IMR-90 (cell line): Measurements from ENCODE around the gene SMCP. TPM values are rescaled to one million over a fixed set of nuclear protein-coding genes. Genes with fewer than 3 reads are reported as not detected.
A peak's percentile ranks its signal among the peaks of the same experiment; 100 is the strongest.

Experiments
- ATAC-seq: fragments of 200-7000 bp; cut with Tn5 transposase; 2 replicates; pipeline ENCODE4 v1.9.1; 2020; ENCODE audit warnings: low read depth, mild to moderate bottlenecking, moderate library complexity
- BruUV-seq: library from RNA; stranded (reverse); fragments of 400-500 nt; replicated peaks from 2 replicates; lab custom pipeline; 2021; lab: Mats Ljungman, UMichigan
- CTCF ChIA-PET: fragments of 300-600 bp; formaldehyde crosslinking; extraction: SDS; loops from one replicate; lab custom pipeline; 2021; ENCODE audit warnings: antibody characterized with exemption; lab: Yijun Ruan, JAX
- POLR2A ChIA-PET: fragments of 300-600 bp; sonication (Branson Sonifier 250); formaldehyde crosslinking; loops from one replicate; lab custom pipeline; 2022; ENCODE audit warnings: antibody characterized with exemption; ENCODE audit not compliant: unreplicated experiment; lab: Charles Lee
- DNase-seq: peaks from one replicate; pipeline ENCODE4 v3.0.0; 2013
- H2AFZ ChIP-seq: replicated peaks from 2 replicates; pipeline ENCODE3; 2013; ENCODE audit warnings: low read length, mild to moderate bottlenecking; ENCODE audit not compliant: poor library complexity
- H2AK5ac ChIP-seq: 2 replicates; pipeline ENCODE4 v1.6.1; 2013; ENCODE audit warnings: low read depth, low read length, inconsistent platforms
- H2AK9ac ChIP-seq: replicated peaks from 2 replicates; pipeline ENCODE3; 2013; ENCODE audit warnings: mild to moderate bottlenecking, low read depth, low read length, moderate library complexity; ENCODE audit not compliant: poor library complexity
- H2BK120ac ChIP-seq: 2 replicates; pipeline ENCODE4 v1.6.1; 2013; ENCODE audit warnings: low read depth, low read length, inconsistent platforms
- H2BK15ac ChIP-seq: 3 replicates; pipeline ENCODE4 v1.6.1; 2013; ENCODE audit warnings: low read depth, low read length, inconsistent platforms
- H2BK20ac ChIP-seq: 2 replicates; pipeline ENCODE4 v1.6.1; 2013; ENCODE audit warnings: low read depth, mild to moderate bottlenecking, inconsistent platforms, low read length, moderate library complexity
- H2BK5ac ChIP-seq: 2 replicates; pipeline ENCODE4 v1.6.1; 2013; ENCODE audit warnings: mild to moderate bottlenecking, low read depth, low read length, inconsistent platforms; ENCODE audit not compliant: poor library complexity, severe bottlenecking
- H3K14ac ChIP-seq: replicated peaks from 2 replicates; pipeline ENCODE4 v1.6.1; 2013; ENCODE audit warnings: low read depth, low read length, inconsistent platforms
- H3K18ac ChIP-seq: 2 replicates; pipeline ENCODE4 v1.6.1; 2013; ENCODE audit warnings: low read depth, low read length, control low read depth
- H3K23ac ChIP-seq: 2 replicates; pipeline ENCODE4 v1.6.1; 2013; ENCODE audit warnings: low read depth, low read length, inconsistent platforms
- H3K27ac ChIP-seq: 2 replicates; pipeline ENCODE4 v1.5.1; 2013; ENCODE audit warnings: mild to moderate bottlenecking, control low read depth, low read length; ENCODE audit not compliant: insufficient read depth
- H3K27me3 ChIP-seq: 2 replicates; pipeline ENCODE4 v1.6.1; 2013; ENCODE audit warnings: low read length; ENCODE audit not compliant: control insufficient read depth, insufficient read depth
- H3K36me3 ChIP-seq: 2 replicates; pipeline ENCODE4 v1.6.1; 2013; ENCODE audit warnings: low read length, mixed read lengths; ENCODE audit not compliant: control insufficient read depth, insufficient read depth
- H3K4ac ChIP-seq: 2 replicates; pipeline ENCODE4 v1.6.1; 2013; ENCODE audit warnings: low read depth, low read length, inconsistent platforms
- H3K4me1 ChIP-seq: 2 replicates; pipeline ENCODE4 v1.6.1; 2013; ENCODE audit warnings: low read length, mixed read lengths; ENCODE audit not compliant: control insufficient read depth, insufficient read depth
- H3K4me2 ChIP-seq: 2 replicates; pipeline ENCODE4 v1.6.1; 2013; ENCODE audit warnings: low read depth, mild to moderate bottlenecking, control low read depth, low read length, moderate library complexity
- H3K4me3 ChIP-seq: 2 replicates; pipeline ENCODE4 v1.5.1; 2013; ENCODE audit warnings: low read depth, mild to moderate bottlenecking, control low read depth, low read length, moderate library complexity; ENCODE audit not compliant: insufficient read depth
- H3K56ac ChIP-seq: 2 replicates; pipeline ENCODE4 v1.6.1; 2013; ENCODE audit warnings: low read length, inconsistent platforms; ENCODE audit not compliant: insufficient read depth; ENCODE audit errors: extremely low read depth
- H3K79me1 ChIP-seq, 2 experiments: 2 replicates each; pipeline ENCODE4 v1.6.1; 2013; ENCODE audit warnings: low read length in 2 of 2, inconsistent platforms in 1 of 2, low read depth in 1 of 2
- H3K9ac ChIP-seq: 2 replicates; pipeline ENCODE4 v1.6.1; 2013; ENCODE audit warnings: low read depth, low read length, control low read depth
- H3K9me1 ChIP-seq: 2 replicates; pipeline ENCODE4 v1.6.1; 2013; ENCODE audit warnings: low read length, inconsistent platforms; ENCODE audit not compliant: insufficient read depth
- H3K9me3 ChIP-seq: 2 replicates; pipeline ENCODE4 v1.6.1; 2013; ENCODE audit warnings: low read length; ENCODE audit not compliant: control insufficient read depth, insufficient read depth
- H4K20me1 ChIP-seq: 2 replicates; pipeline ENCODE4 v1.6.1; 2013; ENCODE audit warnings: low read length, inconsistent platforms; ENCODE audit not compliant: insufficient read depth
- H4K5ac ChIP-seq: 2 replicates; pipeline ENCODE4 v1.6.1; 2013; ENCODE audit warnings: mild to moderate bottlenecking, low read depth, low read length, control low read depth
- H4K8ac ChIP-seq, 2 experiments: 2 replicates each; pipeline ENCODE4 v1.6.1; 2013; ENCODE audit warnings: low read depth in 2 of 2, low read length in 2 of 2, control low read depth in 1 of 2, inconsistent platforms in 1 of 2
- H4K91ac ChIP-seq: 2 replicates; pipeline ENCODE4 v1.6.1; 2013; ENCODE audit warnings: low read depth, low read length, inconsistent platforms; ENCODE audit not compliant: insufficient read depth
- MAFK ChIP-seq: IDR thresholded peaks from 2 replicates; pipeline ENCODE4 v1.6.1; 2012; ENCODE audit warnings: low read depth, low read length, improper control_type of control experiment
- MAZ ChIP-seq: IDR thresholded peaks from 2 replicates; pipeline ENCODE4 v1.6.1; 2012; ENCODE audit warnings: low read depth, mild to moderate bottlenecking, low read length, improper control_type of control experiment, moderate library complexity, borderline replicate concordance
- WGBS, 2 experiments: methylation state at CpG; one replicate each; pipeline versions ENCODE4 v1.1.5 to v1.1.7; 2013; ENCODE audit warnings: missing lambda C conversion rate in 2 of 2; ENCODE audit not compliant: insufficient read length in 1 of 2; ENCODE audit errors: extremely low coverage in 2 of 2; 5-methylcytosine and 5-hydroxymethylcytosine counted together
- dilution Hi-C: fragments of 300-500 bp; cut with HindIII; formaldehyde crosslinking; loops from one replicate; pipeline ENCODE4 v1.14.3; 2018; ENCODE audit warnings: low sequenced_read_pairs; ENCODE audit not compliant: unreplicated experiment
- in situ Hi-C: fragments of 300-500 bp; cut with MboI; formaldehyde crosslinking; loops from 3 replicates; pipeline ENCODE4 v1.14.3; 2019; ENCODE audit warnings: low sequenced_read_pairs, inconsistent platforms, mixed read lengths
- intact Hi-C: fragments of 100-400 bp; cut with micrococcal nuclease; formaldehyde crosslinking; loops from 2 replicates; pipeline ENCODE4 v1.10.0; 2022
- polyA plus RNA-seq, 3 experiments: library from polyadenylated mRNA; depleted of rRNA; stranded (reverse); fragments of >200 nt; gene quantifications; 2 replicates each; pipeline ENCODE4 v1.2.3, GENCODE V29; 2012; ENCODE audit warnings: low replicate concordance in 1 of 3
- total RNA-seq: library from RNA; depleted of rRNA; stranded (reverse); fragments of >200 nt; gene quantifications from 2 replicates; pipeline ENCODE4 v1.2.3, GENCODE V29; 2012
- TF ChIP-seq, protein P1 (sequence below): conservative IDR thresholded peaks from 2 replicates; pipeline ENCODE4 v1.5.1; 2012; ENCODE audit warnings: mild to moderate bottlenecking, low read depth, low read length, improper control_type of control experiment

SMCP gene
- total and polyA plus RNA-seq, 2 of the 4 experiments (the other 2 are of a cell fraction), result not detected

- BruUV-seq, result no TSS peak
- no peak overlapping the region for H3K9ac ChIP-seq
- ATAC-seq (no peak), DNase-seq (peak; percentile 8)
- H3K79me1 ChIP-seq, result no peaks in the 10 kb centered on the region
- no peak overlapping the region for H2AK9ac ChIP-seq
- 23% methylated on average over 4 of the region's 5 CpGs; no CpG with 5 or more reads in 1 of the 2 experiments for WGBS, 2 experiments
- in situ Hi-C loops, result no loop called here
- H2AK5ac ChIP-seq, result no peak overlapping the region
- intact Hi-C loops, result no loop called here
- no peak overlapping the region for H4K91ac ChIP-seq
- no peak overlapping the region for H3K14ac ChIP-seq
- no peak overlapping the region for H2BK120ac ChIP-seq
- H3K4me2 ChIP-seq, result no peak overlapping the region
- no peaks in the 10 kb centered on the region for H3K27me3 ChIP-seq
- H2BK5ac ChIP-seq, result no peak overlapping the region
- no peak overlapping the region for H3K23ac ChIP-seq
- no peak for TF ChIP-seq MAFK
- TF ChIP-seq, protein P1, sequence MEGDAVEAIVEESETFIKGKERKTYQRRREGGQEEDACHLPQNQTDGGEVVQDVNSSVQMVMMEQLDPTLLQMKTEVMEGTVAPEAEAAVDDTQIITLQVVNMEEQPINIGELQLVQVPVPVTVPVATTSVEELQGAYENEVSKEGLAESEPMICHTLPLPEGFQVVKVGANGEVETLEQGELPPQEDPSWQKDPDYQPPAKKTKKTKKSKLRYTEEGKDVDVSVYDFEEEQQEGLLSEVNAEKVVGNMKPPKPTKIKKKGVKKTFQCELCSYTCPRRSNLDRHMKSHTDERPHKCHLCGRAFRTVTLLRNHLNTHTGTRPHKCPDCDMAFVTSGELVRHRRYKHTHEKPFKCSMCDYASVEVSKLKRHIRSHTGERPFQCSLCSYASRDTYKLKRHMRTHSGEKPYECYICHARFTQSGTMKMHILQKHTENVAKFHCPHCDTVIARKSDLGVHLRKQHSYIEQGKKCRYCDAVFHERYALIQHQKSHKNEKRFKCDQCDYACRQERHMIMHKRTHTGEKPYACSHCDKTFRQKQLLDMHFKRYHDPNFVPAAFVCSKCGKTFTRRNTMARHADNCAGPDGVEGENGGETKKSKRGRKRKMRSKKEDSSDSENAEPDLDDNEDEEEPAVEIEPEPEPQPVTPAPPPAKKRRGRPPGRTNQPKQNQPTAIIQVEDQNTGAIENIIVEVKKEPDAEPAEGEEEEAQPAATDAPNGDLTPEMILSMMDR, result no peak
- TF ChIP-seq MAZ, result no peak
- H3K9me3 ChIP-seq, result no peaks in the 10 kb centered on the region
- dilution Hi-C loops, result no loop called here
- H3K4me3 ChIP-seq, result no peak overlapping the region
- no peak overlapping the region for H3K56ac ChIP-seq
- no peak overlapping the region for H4K5ac ChIP-seq
- no peak overlapping the region for H3K18ac ChIP-seq
- H4K8ac ChIP-seq, result no peak overlapping the region
- no peak overlapping the region for H3K27ac ChIP-seq
- no peak overlapping the region for H2BK15ac ChIP-seq
- no peak overlapping the region for H2BK20ac ChIP-seq
- H3K9me1 ChIP-seq, result no peaks in the 10 kb centered on the region
- H3K4ac ChIP-seq, result no peak overlapping the region
- H3K36me3 ChIP-seq, result no peaks in the 10 kb centered on the region
- peak overlapping the region; percentile 43 for H2AFZ ChIP-seq
- ChIA-PET CTCF (no interaction called here), POLR2A (no interaction called here)
- no peaks in the 10 kb centered on the region for H4K20me1 ChIP-seq
- no peaks in the 10 kb centered on the region for H3K4me1 ChIP-seq
Measured at GRCh38 chr1:152906023-152906565, 28.0 kb downstream of the SMCP start.
